ENCODE results near the gene SMIM1. TPM values are rescaled to one million over a fixed set of nuclear protein-coding genes. Genes with fewer than 3 reads are reported as not detected.

Gene SMIM1
- total and polyA plus RNA-seq, 2 of the 4 experiments (the other 2 are of a cell fraction): 0.90 to 3.4 TPM

DNA sequence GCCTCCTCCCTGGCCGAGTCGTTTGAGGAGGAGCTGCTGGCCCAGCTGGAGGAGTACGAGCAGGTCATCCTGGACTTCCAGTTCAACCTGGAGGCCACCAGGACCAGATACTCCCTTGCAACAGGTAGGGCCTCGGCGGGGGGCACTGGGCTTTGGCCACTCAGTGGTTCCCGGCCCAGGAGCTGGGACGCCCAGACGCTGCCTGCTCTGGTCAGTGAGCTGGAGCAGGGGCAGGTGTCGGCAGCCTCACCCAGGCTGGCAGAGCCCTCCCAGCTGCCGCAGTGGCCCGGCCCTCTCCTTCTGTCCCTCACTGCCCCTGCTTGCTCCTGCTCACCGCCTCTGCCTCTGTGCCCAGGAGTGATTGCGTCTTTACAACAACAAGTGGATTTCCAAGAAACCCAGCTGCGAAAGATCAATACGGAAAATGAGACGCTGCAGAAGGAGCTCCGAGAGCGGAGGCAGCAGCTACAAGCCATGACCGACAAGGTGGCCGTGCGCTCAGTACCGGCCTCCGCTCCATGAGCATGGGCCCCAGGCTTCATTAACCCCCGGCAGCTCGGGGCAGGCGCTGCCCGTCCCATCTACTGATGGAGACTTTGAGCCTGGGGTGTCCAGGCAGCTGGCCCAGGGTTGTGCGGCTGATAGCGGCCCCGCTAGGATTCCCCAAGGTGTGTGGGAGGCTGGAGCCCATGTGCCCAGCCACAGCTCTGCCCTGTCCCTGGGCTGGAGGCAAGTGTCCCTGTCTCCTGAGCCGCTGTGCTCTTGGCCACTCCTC lies 9.0 kb upstream of the SMIM1 start:
- H2AFZ ChIP-seq (replicated peaks; ENCODE audit: low read length, poor library complexity): no peak overlapping the region
- H2AK9ac ChIP-seq (replicated peaks; ENCODE audit: low read depth, low read length, poor library complexity): no peak overlapping the region
- H3K9me3 ChIP-seq (ENCODE audit: control insufficient read depth, insufficient read depth, low read length): peaks cover 2% of the 10 kb centered on the region
- H3K4me3 ChIP-seq (ENCODE audit: insufficient read depth, low read depth, low read length): no peak overlapping the region
- WGBS, 2 experiments (ENCODE audit: extremely low coverage in 2 of 2, insufficient read length in 1 of 2): 80% methylated on average over 17 of the region's 31 CpGs; no CpG with 5 or more reads in 1 of the 2 experiments
- dilution Hi-C loops (cut with HindIII; ENCODE audit: low sequenced_read_pairs, unreplicated experiment): no loop called here
- POLR2A ChIA-PET (ENCODE audit: unreplicated experiment): no interaction called here
- TF ChIP-seq CEBPB (IDR thresholded peaks at IDR 0.05; ENCODE audit: low read depth, low read length) (no peak), FOS (IDR thresholded peaks at IDR 0.05; ENCODE audit: low read depth, low read length) (no peak), CHD1 (IDR thresholded peaks at IDR 0.05; ENCODE audit: low read depth, low read length) (no peak), BHLHE40 (IDR thresholded peaks at IDR 0.05; ENCODE audit: low read depth, low read length) (no peak), NFE2L2 (IDR thresholded peaks at IDR 0.05; ENCODE audit: low read depth, low read length) (no peak), POLR2A (IDR thresholded peaks at IDR 0.05; ENCODE audit: low read depth, low read length) (no peak), RAD21 (IDR thresholded peaks at IDR 0.05; ENCODE audit: low read length) (no peak), MXI1 (IDR thresholded peaks at IDR 0.05; ENCODE audit: borderline replicate concordance, low read depth, low read length) (no peak), MAFK (IDR thresholded peaks at IDR 0.05; ENCODE audit: low read depth, low read length) (no peak)
- TF ChIP-seq, protein P1, sequence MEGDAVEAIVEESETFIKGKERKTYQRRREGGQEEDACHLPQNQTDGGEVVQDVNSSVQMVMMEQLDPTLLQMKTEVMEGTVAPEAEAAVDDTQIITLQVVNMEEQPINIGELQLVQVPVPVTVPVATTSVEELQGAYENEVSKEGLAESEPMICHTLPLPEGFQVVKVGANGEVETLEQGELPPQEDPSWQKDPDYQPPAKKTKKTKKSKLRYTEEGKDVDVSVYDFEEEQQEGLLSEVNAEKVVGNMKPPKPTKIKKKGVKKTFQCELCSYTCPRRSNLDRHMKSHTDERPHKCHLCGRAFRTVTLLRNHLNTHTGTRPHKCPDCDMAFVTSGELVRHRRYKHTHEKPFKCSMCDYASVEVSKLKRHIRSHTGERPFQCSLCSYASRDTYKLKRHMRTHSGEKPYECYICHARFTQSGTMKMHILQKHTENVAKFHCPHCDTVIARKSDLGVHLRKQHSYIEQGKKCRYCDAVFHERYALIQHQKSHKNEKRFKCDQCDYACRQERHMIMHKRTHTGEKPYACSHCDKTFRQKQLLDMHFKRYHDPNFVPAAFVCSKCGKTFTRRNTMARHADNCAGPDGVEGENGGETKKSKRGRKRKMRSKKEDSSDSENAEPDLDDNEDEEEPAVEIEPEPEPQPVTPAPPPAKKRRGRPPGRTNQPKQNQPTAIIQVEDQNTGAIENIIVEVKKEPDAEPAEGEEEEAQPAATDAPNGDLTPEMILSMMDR (conservative IDR thresholded peaks at IDR 0.05; ENCODE audit: low read depth, low read length): no peak
- TF ChIP-seq, protein P2, sequence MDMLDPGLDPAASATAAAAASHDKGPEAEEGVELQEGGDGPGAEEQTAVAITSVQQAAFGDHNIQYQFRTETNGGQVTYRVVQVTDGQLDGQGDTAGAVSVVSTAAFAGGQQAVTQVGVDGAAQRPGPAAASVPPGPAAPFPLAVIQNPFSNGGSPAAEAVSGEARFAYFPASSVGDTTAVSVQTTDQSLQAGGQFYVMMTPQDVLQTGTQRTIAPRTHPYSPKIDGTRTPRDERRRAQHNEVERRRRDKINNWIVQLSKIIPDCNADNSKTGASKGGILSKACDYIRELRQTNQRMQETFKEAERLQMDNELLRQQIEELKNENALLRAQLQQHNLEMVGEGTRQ (IDR thresholded peaks at IDR 0.05; ENCODE audit: low read depth, low read length): no peak
- TF ChIP-seq, protein P3, sequence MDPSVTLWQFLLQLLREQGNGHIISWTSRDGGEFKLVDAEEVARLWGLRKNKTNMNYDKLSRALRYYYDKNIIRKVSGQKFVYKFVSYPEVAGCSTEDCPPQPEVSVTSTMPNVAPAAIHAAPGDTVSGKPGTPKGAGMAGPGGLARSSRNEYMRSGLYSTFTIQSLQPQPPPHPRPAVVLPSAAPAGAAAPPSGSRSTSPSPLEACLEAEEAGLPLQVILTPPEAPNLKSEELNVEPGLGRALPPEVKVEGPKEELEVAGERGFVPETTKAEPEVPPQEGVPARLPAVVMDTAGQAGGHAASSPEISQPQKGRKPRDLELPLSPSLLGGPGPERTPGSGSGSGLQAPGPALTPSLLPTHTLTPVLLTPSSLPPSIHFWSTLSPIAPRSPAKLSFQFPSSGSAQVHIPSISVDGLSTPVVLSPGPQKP (IDR thresholded peaks at IDR 0.05; ENCODE audit: borderline replicate concordance, low read depth, low read length): no peak
- H3K27ac ChIP-seq (ENCODE audit: insufficient read depth, low read length): no peak overlapping the region
- no peaks in the 10 kb centered on the region for H3K4me1 ChIP-seq (ENCODE audit: control insufficient read depth, insufficient read depth, low read length)
- no peak for ATAC-seq (ENCODE audit: low read depth)
- no peak overlapping the region for H3K18ac ChIP-seq (ENCODE audit: low read depth, low read length)
- H2AK5ac ChIP-seq (ENCODE audit: low read depth, low read length): no peak overlapping the region
- no peaks in the 10 kb centered on the region for H3K79me1 ChIP-seq (ENCODE audit: low read depth in 1 of 2, low read length in 2 of 2)
- H3K4me2 ChIP-seq (ENCODE audit: low read depth, low read length): no peak overlapping the region
- H2BK15ac ChIP-seq (ENCODE audit: low read depth, low read length): no peak overlapping the region
- no peaks in the 10 kb centered on the region for H3K36me3 ChIP-seq (ENCODE audit: control insufficient read depth, insufficient read depth, low read length)
- H4K5ac ChIP-seq (ENCODE audit: low read depth, low read length): no peak overlapping the region
- intact Hi-C loops (cut with micrococcal nuclease): no loop called here
- H3K27me3 ChIP-seq (ENCODE audit: control insufficient read depth, insufficient read depth, low read length): peaks cover 23% of the 10 kb centered on the region
- no peak overlapping the region for H4K8ac ChIP-seq (ENCODE audit: low read depth in 2 of 2, low read length in 2 of 2)
- no peak overlapping the region for H3K56ac ChIP-seq (ENCODE audit: extremely low read depth, insufficient read depth, low read length)
- H4K91ac ChIP-seq (ENCODE audit: insufficient read depth, low read depth, low read length): no peak overlapping the region
- no peak overlapping the region for H3K9ac ChIP-seq (ENCODE audit: low read depth, low read length)
- H3K14ac ChIP-seq (replicated peaks; ENCODE audit: low read depth, low read length): no peak overlapping the region
- DNase-seq: no peak
- no peak overlapping the region for H2BK5ac ChIP-seq (ENCODE audit: low read depth, low read length, poor library complexity, severe bottlenecking)
- in situ Hi-C loops (cut with MboI; ENCODE audit: low sequenced_read_pairs): no loop called here
- no peak overlapping the region for H2BK20ac ChIP-seq (ENCODE audit: low read depth, low read length)
- no peaks in the 10 kb centered on the region for H3K9me1 ChIP-seq (ENCODE audit: insufficient read depth, low read length)
- no peak overlapping the region for H3K4ac ChIP-seq (ENCODE audit: low read depth, low read length)
- BruUV-seq (replicated peaks): no TSS peak
- no peaks in the 10 kb centered on the region for H4K20me1 ChIP-seq (ENCODE audit: insufficient read depth, low read length)
- CTCF ChIA-PET: no interaction called here
- H2BK120ac ChIP-seq (ENCODE audit: low read depth, low read length): no peak overlapping the region
- no peak overlapping the region for H3K23ac ChIP-seq (ENCODE audit: low read depth, low read length)
